HS-27A (cell line): ENCODE results near the gene TAGLN3.

ENCODE experiments used
- DNase-seq: peaks from one replicate; pipeline ENCODE4 v3.0.0-alpha.2; 2012; ENCODE audit warnings: low read depth, missing footprints

TAGLN3 gene

GRCh38 chr3:111978583-111979433, 19.9 kb upstream of the TAGLN3 start, which contains the start of gene ABHD10:
Gene ABHD10 (plus strand): TSS chr3:111979026. CDS start chr3:111979062, 36 bp downstream.
- DNase-seq: peak; percentile 98

GRCh38 chr3:111979434-111980038, 19.2 kb upstream of the TAGLN3 start:
- DNase-seq: no peak

- DNase-seq: no peak
Measured at GRCh38 chr3:111980716-111981456, 17.8 kb upstream of the TAGLN3 start.

- DNase-seq: no peak
Measured at GRCh38 chr3:111981457-111981763, 17.3 kb upstream of the TAGLN3 start.

- no peak for DNase-seq
Measured at GRCh38 chr3:111984636-111985298, 14.0 kb upstream of the TAGLN3 start.

- no peak for DNase-seq
Measured at GRCh38 chr3:111986800-111987199, 11.9 kb upstream of the TAGLN3 start.

- no peak for DNase-seq
Measured at GRCh38 chr3:111989061-111989678, 9.6 kb upstream of the TAGLN3 start.

- DNase-seq: no peak
Measured at GRCh38 chr3:111993038-111993437, 5.7 kb upstream of the TAGLN3 start.

- no peak for DNase-seq
Measured at GRCh38 chr3:111999484-112000324, 982 bp downstream of the TAGLN3 start.

- no peak for DNase-seq
Measured at GRCh38 chr3:112000367-112000771, 1.6 kb downstream of the TAGLN3 start.

- no peak for DNase-seq
Measured at GRCh38 chr3:112000966-112001365, 2.2 kb downstream of the TAGLN3 start.

- DNase-seq: no peak
Measured at GRCh38 chr3:112001526-112001925, 2.8 kb downstream of the TAGLN3 start.

- DNase-seq: no peak
Measured at GRCh38 chr3:112002096-112002971, 3.6 kb downstream of the TAGLN3 start.

- no peak for DNase-seq
Measured at GRCh38 chr3:112003321-112004080, 4.8 kb downstream of the TAGLN3 start.

- no peak for DNase-seq
Measured at GRCh38 chr3:112004187-112004586, 5.5 kb downstream of the TAGLN3 start.

- no peak for DNase-seq
Measured at GRCh38 chr3:112004669-112005068, 5.9 kb downstream of the TAGLN3 start.

- no peak for DNase-seq
Measured at GRCh38 chr3:112005091-112005672, 6.5 kb downstream of the TAGLN3 start.

- DNase-seq: no peak
Measured at GRCh38 chr3:112007633-112008032, 8.9 kb downstream of the TAGLN3 start.

- no peak for DNase-seq
Measured at GRCh38 chr3:112009670-112010069, 10.9 kb downstream of the TAGLN3 start.
